ENCODE data around the gene DDIT3. TPM values are rescaled to one million over a fixed set of nuclear protein-coding genes. Genes with fewer than 3 reads are reported as not detected.
A peak's percentile ranks its signal among the peaks of the same experiment; 100 is the strongest.
"Not testable (repeated sequence)": the region's sequence is repeated elsewhere in the genome, so short reads cannot be mapped to it uniquely, and the experiment has no call there.

The DDIT3 gene
- total RNA-seq, 1 experiment from 2014 or later, result 84.7 TPM

DNA sequence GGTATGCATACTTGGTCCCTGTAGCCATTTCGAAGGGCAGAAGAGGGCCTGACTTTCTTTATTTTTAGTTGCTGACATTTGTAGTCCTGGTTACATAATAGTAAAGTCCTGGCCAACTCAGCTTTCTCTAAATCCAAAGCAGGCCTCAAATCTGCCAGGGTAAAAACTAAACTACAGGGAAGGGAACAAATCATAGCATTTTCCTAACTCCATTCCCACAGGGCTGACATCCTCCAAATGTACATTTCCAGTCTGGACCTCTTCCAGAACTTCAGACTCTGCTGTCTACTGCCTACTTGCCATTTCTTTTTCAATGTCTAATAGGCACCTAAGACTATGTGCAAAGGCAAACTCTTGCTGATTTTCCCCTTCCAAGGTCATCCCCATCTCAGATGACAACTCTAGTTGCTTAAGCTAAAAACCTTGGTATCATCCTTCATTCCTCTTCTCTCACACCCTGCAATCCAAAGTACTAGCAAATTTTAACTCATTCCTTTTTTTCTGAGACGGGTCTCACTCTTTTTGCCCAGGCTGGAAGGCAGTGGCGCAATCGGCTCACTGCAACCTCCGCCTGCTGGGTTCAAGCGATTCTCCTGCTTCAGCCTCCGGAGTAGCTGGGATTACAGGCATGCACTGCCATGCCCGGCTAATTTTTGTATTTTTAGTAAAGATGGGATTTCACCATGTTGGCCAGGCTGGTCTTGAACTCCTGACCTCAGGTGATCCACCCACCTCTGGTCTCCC is 2.0 kb downstream of the DDIT3 start:
- DNase-seq (ENCODE audit: low read depth, low spot score) (no peak), ATAC-seq (no peak)
- Histone ChIP-seq H3K9ac (ENCODE audit: low read length) (no peak overlapping the region), H3K9me2 (ENCODE audit: insufficient read depth) (no peaks in the 10 kb centered on the region), H3K79me2 (ENCODE audit: insufficient read depth, low read length) (peaks cover 49% of the 10 kb centered on the region), H4K20me1 (ENCODE audit: insufficient read depth) (peaks cover 7% of the 10 kb centered on the region; the same call in 1 of the 2 replicates), H3K27me3 (ENCODE audit: insufficient read depth, low read length) (no peaks in the 10 kb centered on the region), H3K9me3 (ENCODE audit: control insufficient read depth in 1 of 2, insufficient read depth in 1 of 2, low read depth in 1 of 2, low read length in 2 of 2) (no peaks in the 10 kb centered on the region), H3K27ac (ENCODE audit: low read depth, low read length) (no peak overlapping the region; the same call in 1 of the 2 replicates), H3K36me3 (ENCODE audit: control insufficient read depth in 1 of 2, insufficient read depth in 2 of 2, low read length in 2 of 2) (peaks cover 32 to 41% of the 10 kb centered on the region in 2 experiments; a peak in 3 of 4 replicates), H2AFZ (ENCODE audit: low read depth, low read length, poor library complexity, severe bottlenecking) (no peak overlapping the region), H3K4me2 (ENCODE audit: low read length) (peak overlapping the region; percentile 94; the same call in 1 of the 2 replicates), H3K4me3 (replicated peaks in 1 of 2; ENCODE audit: low read depth in 1 of 2, low read length in 2 of 2) (peak overlapping the region in 1 of 2 experiments; percentile 88; a peak in 3 of 4 replicates), H3K4me1 (ENCODE audit: control insufficient read depth in 1 of 2, insufficient read depth in 2 of 2, low read length in 2 of 2) (peaks cover 15 to 41% of the 10 kb centered on the region in 2 experiments)
- intact Hi-C loops (cut with micrococcal nuclease), result no loop called here
- POLR2A ChIA-PET, result interaction anchor here (1.1 to 1.6 kb wide), 3 partner anchors 13 to 29 kb away, joined by 3 to 4 read pairs (median 4); partner anchors contain the start of gene DCTN2
- no TSS peak for BruUV-seq (replicated peaks)
- RAD21 ChIA-PET (ENCODE audit: low non-redundant PET in 1 of 2, low total read pairs in 2 of 2, uncharacterized antibody in 2 of 2, unreplicated experiment in 2 of 2), result no interaction called here
- TF ChIP-seq EZH2phosphoT487 (IDR thresholded peaks at IDR 0.05; ENCODE audit: borderline replicate concordance), result no peak
- TF ChIP-seq, protein P1, sequence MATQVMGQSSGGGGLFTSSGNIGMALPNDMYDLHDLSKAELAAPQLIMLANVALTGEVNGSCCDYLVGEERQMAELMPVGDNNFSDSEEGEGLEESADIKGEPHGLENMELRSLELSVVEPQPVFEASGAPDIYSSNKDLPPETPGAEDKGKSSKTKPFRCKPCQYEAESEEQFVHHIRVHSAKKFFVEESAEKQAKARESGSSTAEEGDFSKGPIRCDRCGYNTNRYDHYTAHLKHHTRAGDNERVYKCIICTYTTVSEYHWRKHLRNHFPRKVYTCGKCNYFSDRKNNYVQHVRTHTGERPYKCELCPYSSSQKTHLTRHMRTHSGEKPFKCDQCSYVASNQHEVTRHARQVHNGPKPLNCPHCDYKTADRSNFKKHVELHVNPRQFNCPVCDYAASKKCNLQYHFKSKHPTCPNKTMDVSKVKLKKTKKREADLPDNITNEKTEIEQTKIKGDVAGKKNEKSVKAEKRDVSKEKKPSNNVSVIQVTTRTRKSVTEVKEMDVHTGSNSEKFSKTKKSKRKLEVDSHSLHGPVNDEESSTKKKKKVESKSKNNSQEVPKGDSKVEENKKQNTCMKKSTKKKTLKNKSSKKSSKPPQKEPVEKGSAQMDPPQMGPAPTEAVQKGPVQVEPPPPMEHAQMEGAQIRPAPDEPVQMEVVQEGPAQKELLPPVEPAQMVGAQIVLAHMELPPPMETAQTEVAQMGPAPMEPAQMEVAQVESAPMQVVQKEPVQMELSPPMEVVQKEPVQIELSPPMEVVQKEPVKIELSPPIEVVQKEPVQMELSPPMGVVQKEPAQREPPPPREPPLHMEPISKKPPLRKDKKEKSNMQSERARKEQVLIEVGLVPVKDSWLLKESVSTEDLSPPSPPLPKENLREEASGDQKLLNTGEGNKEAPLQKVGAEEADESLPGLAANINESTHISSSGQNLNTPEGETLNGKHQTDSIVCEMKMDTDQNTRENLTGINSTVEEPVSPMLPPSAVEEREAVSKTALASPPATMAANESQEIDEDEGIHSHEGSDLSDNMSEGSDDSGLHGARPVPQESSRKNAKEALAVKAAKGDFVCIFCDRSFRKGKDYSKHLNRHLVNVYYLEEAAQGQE (IDR thresholded peaks at IDR 0.05; ENCODE audit: low read depth), result no peak
- no peak for TF ChIP-seq RAD21 (IDR thresholded peaks at IDR 0.05; ENCODE audit: low read depth)
- no peak for TF ChIP-seq CBX3 (IDR thresholded peaks at IDR 0.05; ENCODE audit: low read depth)
- TF ChIP-seq, protein P2, sequence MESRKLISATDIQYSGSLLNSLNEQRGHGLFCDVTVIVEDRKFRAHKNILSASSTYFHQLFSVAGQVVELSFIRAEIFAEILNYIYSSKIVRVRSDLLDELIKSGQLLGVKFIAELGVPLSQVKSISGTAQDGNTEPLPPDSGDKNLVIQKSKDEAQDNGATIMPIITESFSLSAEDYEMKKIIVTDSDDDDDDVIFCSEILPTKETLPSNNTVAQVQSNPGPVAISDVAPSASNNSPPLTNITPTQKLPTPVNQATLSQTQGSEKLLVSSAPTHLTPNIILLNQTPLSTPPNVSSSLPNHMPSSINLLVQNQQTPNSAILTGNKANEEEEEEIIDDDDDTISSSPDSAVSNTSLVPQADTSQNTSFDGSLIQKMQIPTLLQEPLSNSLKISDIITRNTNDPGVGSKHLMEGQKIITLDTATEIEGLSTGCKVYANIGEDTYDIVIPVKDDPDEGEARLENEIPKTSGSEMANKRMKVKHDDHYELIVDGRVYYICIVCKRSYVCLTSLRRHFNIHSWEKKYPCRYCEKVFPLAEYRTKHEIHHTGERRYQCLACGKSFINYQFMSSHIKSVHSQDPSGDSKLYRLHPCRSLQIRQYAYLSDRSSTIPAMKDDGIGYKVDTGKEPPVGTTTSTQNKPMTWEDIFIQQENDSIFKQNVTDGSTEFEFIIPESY (IDR thresholded peaks at IDR 0.05; ENCODE audit: extremely low read depth, insufficient replicate concordance, low read length), result no peak
- CTCF ChIA-PET, result no interaction called here

DNA sequence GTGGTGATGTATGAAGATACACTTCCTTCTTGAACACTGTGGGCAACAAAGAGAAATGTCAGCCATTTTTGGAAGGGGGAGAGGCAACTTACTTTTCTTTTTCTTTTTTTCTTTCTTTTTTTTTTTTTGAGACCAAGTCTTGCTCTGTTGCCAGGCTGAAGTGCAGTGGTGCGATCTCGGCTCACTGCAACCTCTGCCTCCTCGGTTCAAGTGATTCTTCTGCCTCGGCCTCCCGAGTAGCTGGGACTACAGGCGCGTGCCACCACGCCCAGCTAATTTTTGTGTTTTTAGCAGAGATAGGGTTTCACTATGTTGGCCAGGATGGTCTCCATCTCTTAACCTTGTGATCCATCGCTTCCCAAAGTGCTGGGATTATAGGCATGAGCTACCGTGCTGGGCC is 2.6 kb downstream of the DDIT3 start:
- peaks cover 34 to 46% of the 10 kb centered on the region in 2 experiments; a peak in 3 of 4 replicates for H3K36me3 ChIP-seq (ENCODE audit: control insufficient read depth in 1 of 2, insufficient read depth in 2 of 2, low read length in 2 of 2)
- H3K4me3 ChIP-seq (replicated peaks in 1 of 2; ENCODE audit: low read depth in 1 of 2, low read length in 2 of 2); H4K20me1 ChIP-seq (ENCODE audit: insufficient read depth); BruUV-seq (replicated peaks); H3K9ac ChIP-seq (ENCODE audit: low read length); RAD21 ChIA-PET (ENCODE audit: low non-redundant PET in 1 of 2, low total read pairs in 2 of 2, uncharacterized antibody in 2 of 2, unreplicated experiment in 2 of 2); H3K9me3 ChIP-seq (ENCODE audit: control insufficient read depth in 1 of 2, insufficient read depth in 1 of 2, low read depth in 1 of 2, low read length in 2 of 2); H3K4me2 ChIP-seq (ENCODE audit: low read length); H3K9me2 ChIP-seq (ENCODE audit: insufficient read depth); CTCF ChIA-PET; DNase-seq (ENCODE audit: low read depth, low spot score); ATAC-seq; H3K27me3 ChIP-seq (ENCODE audit: insufficient read depth, low read length); H2AFZ ChIP-seq (ENCODE audit: low read depth, low read length, poor library complexity, severe bottlenecking); intact Hi-C loops (cut with micrococcal nuclease); H3K27ac ChIP-seq (ENCODE audit: low read depth, low read length): not testable (repeated sequence)
- POLR2A ChIA-PET, result interaction anchor here (1.1 to 1.6 kb wide), 2 partner anchors 12 to 29 kb away, joined by 3 to 4 read pairs; no protein-coding TSS in a partner anchor
- H3K79me2 ChIP-seq (ENCODE audit: insufficient read depth, low read length), result peaks cover 45% of the 10 kb centered on the region
- H3K4me1 ChIP-seq (ENCODE audit: control insufficient read depth in 1 of 2, insufficient read depth in 2 of 2, low read length in 2 of 2), result peaks cover 15 to 38% of the 10 kb centered on the region in 2 experiments

Measured in HCT116 (cell line).